Natural killer cell treated with Interleukin-12 subunit alpha and Interleukin-12 subunit beta and Interleukin-15 and Interleukin-18, amount 100 ng/mL, for 72 hours (primary cell): ENCODE results near the gene UBE4B. TPM values are rescaled to one million over a fixed set of nuclear protein-coding genes. Genes with fewer than 3 reads are reported as not detected.
"Not testable (repeated sequence)": the region's sequence is repeated elsewhere in the genome, so short reads cannot be mapped to it uniquely, and the experiment has no call there.

Source experiments
- ATAC-seq, 2 donors: fragments of 150-1000 bp; cut with Tn5 transposase in 1 of 2; sonication (Bioruptor Pico), chemical (Tn5 transposase) in 1 of 2; 2 replicates each; pipeline ENCODE4 v1.10.0; 2021
- DNase-seq: peaks from one replicate; pipeline ENCODE4 v3.0.0; 2022; ENCODE audit warnings: low spot score
- H3K27ac Mint-ChIP-seq, 2 donors: 1 replicate in 1 of 2; 2 replicates in 1 of 2; pipeline ENCODE4 v1.8.0; 2022; ENCODE audit warnings: mixed read lengths in 2 of 2, mild to moderate bottlenecking in 1 of 2, moderate library complexity in 1 of 2
- H3K27me3 Mint-ChIP-seq, 2 donors: 1 replicate in 1 of 2; 2 replicates in 1 of 2; pipeline ENCODE4 v1.8.0; 2022; ENCODE audit warnings: mixed read lengths in 2 of 2
- H3K36me3 Mint-ChIP-seq: one replicate; pipeline ENCODE4 v1.8.0; 2022; ENCODE audit warnings: mixed read lengths
- H3K4me1 Mint-ChIP-seq, 2 donors: 1 replicate in 1 of 2; 2 replicates in 1 of 2; pipeline ENCODE4 v1.8.0; 2022; ENCODE audit warnings: low read depth in 2 of 2, mixed read lengths in 2 of 2, mild to moderate bottlenecking in 1 of 2
- H3K4me3 Mint-ChIP-seq: one replicate; pipeline ENCODE4 v1.8.0; 2022; ENCODE audit warnings: mixed read lengths
- H3K9me3 Mint-ChIP-seq: 2 replicates; pipeline ENCODE4 v1.8.0; 2022; ENCODE audit warnings: mixed read lengths
- total RNA-seq, 2 donors: library from RNA; stranded (reverse); gene quantifications; one replicate each; pipeline ENCODE4 v1.2.3, GENCODE V29; 2022

The UBE4B gene
- total RNA-seq, 2 donors from 2014 or later, result 36.7 to 52.4 TPM

DNA sequence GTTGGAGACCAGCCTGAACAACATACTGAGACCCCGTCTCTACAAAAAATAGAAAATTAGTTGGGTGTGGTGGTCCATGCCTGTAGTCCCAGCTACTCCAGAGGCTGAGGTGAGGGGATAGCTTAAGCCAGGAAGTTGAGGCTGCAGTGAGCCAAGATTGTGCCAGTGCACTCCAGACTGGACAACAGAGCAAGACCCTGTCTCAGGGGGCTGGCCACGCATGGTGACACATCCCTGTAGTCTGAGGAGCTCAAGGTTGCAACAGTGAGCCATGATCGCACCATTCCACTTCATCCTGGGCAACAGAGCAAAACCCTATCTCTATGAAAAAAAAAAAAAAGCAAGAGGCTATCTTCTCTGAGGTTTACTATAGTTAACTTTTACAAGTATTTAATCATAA is 12.7 kb upstream of the UBE4B start:
- DNase-seq, result no peak
- ATAC-seq, result no peak
- H3K4me3 Mint-ChIP-seq, result no peak overlapping the region
- H3K27me3 Mint-ChIP-seq, result no peaks in the 10 kb centered on the region
- no peaks in the 10 kb centered on the region for H3K4me1 Mint-ChIP-seq
- H3K27ac Mint-ChIP-seq, result no peak overlapping the region
- no peaks in the 10 kb centered on the region for H3K36me3 Mint-ChIP-seq
- H3K9me3 Mint-ChIP-seq, result no peaks in the 10 kb centered on the region

DNA sequence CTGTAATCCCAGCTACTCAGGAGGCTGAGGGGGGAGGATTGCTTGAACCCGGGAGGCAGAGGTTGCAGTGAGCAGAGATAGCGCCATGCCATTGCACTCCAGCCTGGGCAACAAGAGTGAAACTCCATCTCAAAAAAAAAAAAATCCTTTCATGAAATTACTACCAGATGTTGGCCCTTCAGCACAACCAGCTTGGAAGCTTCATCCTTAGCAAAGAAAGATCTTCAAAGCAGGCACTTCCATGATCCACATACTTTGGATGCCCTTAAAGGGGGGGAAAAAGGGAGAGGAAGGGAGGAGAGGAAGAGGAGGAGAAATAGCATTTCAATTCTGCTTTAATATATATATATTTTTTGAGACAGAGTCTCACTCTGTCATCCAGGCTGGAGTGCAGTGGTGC is 12.1 kb upstream of the UBE4B start:
- not testable (repeated sequence) for H3K4me1 Mint-ChIP-seq, H3K9me3 Mint-ChIP-seq, H3K27ac Mint-ChIP-seq, ATAC-seq, DNase-seq, H3K36me3 Mint-ChIP-seq, H3K4me3 Mint-ChIP-seq, H3K27me3 Mint-ChIP-seq

DNA sequence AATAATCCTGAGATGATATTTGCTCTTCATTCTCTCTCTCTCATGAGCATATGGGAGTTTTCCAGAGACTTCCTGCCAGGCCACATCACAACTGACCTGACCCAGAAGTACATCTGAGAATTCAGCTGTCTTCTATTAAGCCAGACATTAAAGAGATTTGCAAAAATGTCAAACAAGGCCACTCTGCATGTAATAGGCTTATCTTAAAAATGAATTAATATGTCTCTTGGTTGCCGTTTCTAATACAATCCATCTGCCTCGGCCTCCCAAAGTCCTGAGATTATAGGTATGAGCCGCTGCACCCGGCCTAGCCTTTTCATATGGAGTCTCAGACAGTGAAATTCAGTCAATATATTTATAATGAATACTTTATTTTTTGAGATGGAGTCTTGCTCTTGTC is 10.8 kb upstream of the UBE4B start:
- H3K27me3 Mint-ChIP-seq, result not testable (repeated sequence)

DNA sequence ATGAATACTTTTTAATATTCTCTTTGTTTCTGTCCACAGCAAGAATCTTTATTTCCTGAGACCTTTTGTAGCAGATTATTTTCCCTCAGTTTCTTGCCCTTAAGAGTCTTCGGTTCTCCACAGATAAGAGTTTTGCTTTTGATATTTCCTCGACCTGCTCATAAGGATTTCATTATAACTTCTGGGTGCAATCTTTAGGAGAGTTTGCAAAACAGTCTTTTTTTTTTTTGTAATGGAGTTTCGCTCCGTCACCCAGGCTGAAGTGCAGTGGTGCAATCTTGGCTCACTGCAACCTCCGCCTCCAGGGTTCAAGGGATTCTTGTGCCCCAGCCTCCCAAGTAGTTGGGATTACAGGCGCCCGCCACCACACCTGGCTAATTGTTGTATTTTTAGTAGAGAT is 10.1 kb upstream of the UBE4B start:
- no peaks in the 10 kb centered on the region for H3K4me1 Mint-ChIP-seq
- H3K27me3 Mint-ChIP-seq, result no peaks in the 10 kb centered on the region
- H3K9me3 Mint-ChIP-seq, result no peaks in the 10 kb centered on the region
- H3K4me3 Mint-ChIP-seq, result no peak overlapping the region
- H3K27ac Mint-ChIP-seq, result no peak overlapping the region
- DNase-seq (no peak), ATAC-seq (no peak)
- H3K36me3 Mint-ChIP-seq, result no peaks in the 10 kb centered on the region

More for the DNA sequence above, 10.8 kb upstream of the UBE4B start:
- not testable (repeated sequence) for ATAC-seq, DNase-seq, H3K4me1 Mint-ChIP-seq, H3K9me3 Mint-ChIP-seq, H3K4me3 Mint-ChIP-seq, H3K36me3 Mint-ChIP-seq, H3K27ac Mint-ChIP-seq

DNA sequence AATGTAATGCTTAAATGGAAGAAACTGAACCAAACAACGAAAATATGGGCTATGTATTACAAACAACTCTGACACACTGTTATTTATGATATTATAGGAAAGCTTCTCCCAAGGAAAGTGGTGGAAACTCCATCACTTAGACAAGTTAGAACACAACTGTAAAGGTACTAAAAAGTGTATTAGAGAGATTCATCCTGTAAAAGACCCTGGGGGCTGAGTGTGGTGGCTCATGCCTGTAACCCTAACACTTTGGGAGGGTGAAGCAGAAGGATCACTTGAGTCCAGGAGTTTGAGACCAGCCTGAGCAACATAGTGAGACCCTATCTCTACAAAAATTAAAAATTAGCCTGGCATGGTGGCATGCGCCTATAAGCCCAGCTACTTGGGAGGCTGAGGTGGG is 7.4 kb upstream of the UBE4B start:
- H3K27ac Mint-ChIP-seq, result no peak overlapping the region
- no peaks in the 10 kb centered on the region for H3K9me3 Mint-ChIP-seq
- no peaks in the 10 kb centered on the region for H3K4me1 Mint-ChIP-seq
- H3K36me3 Mint-ChIP-seq, result no peaks in the 10 kb centered on the region
- H3K27me3 Mint-ChIP-seq, result no peaks in the 10 kb centered on the region
- H3K4me3 Mint-ChIP-seq, result no peak overlapping the region
- ATAC-seq (no peak), DNase-seq (no peak)

DNA sequence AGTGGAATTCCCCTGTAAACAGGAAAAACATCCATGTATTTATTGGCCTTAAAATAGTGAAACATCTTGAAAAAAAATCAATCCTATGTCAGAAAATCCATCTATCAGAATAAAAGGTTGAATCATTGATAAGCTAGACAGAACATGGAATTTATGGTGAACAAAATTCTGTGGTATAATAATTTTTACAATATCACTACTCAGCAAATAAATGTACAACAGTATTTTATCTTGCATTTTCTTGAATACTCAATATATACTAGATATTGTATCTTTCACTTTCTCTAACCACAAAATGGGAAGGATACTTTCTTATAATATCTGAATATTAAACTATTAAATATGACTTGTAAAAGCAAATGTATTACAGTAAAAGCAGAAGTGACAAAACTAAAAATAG is 5.7 kb upstream of the UBE4B start:
- Mint-ChIP-seq H3K4me3 (no peak overlapping the region), H3K4me1 (peaks cover 0 to 1% of the 10 kb centered on the region in 2 donors), H3K36me3 (no peaks in the 10 kb centered on the region), H3K9me3 (no peaks in the 10 kb centered on the region), H3K27me3 (no peaks in the 10 kb centered on the region), H3K27ac (no peak overlapping the region)
- DNase-seq (no peak), ATAC-seq (no peak)

DNA sequence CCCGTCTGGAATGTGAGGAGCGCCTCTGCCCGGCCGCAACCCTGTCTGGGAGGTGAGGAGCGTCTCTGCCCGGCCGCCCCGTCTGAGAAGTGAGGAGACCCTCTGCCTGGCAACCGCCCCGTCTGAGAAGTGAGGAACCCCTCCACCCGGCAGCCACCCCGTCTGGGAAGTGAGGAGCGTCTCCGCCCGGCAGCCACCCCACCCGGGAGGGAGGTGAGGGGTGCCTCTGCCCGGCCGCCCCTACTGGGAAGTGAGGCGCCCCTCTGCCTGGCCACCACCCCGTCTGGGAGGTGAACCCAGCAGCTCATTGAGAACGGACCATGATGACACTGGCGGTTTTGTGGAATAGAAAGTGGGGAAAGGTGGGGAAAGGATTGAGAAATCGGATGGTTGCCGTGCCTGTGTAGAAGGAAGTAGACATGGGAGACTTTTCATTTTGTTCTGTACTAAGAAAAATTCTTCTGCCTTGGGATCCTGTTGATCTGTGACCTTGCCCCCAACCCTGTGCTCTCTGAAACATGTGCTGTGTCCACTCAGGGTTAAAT is 3.7 kb upstream of the UBE4B start:
- not testable (repeated sequence) for H3K4me3 Mint-ChIP-seq, H3K36me3 Mint-ChIP-seq, H3K27me3 Mint-ChIP-seq, DNase-seq, ATAC-seq, H3K9me3 Mint-ChIP-seq, H3K27ac Mint-ChIP-seq
- peaks cover 7 to 16% of the 10 kb centered on the region in 2 donors for H3K4me1 Mint-ChIP-seq

DNA sequence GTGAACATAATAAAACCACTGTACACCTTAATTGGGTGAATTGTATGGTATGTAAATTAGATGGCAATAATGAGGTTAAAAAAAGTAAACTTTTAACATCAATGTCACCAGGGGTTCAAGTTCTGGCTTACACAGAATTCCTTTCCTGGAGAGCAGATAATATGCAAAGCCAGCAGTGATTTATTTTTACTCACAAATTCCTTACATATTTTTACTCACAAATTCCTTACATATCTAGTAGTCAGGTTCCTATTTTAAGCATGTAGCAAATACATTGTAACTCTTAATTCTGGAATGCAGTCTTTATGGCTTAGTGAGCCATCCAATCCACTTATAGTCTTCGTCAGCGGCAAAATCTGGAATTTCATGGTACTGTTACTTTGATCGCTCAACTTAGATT is 1.3 kb upstream of the UBE4B start:
- H3K27me3 Mint-ChIP-seq, result no peaks in the 10 kb centered on the region
- ATAC-seq (no peak), DNase-seq (no peak)
- H3K4me1 Mint-ChIP-seq, result peaks cover 12 to 24% of the 10 kb centered on the region in 2 donors
- no peak overlapping the region for H3K4me3 Mint-ChIP-seq
- no peaks in the 10 kb centered on the region for H3K9me3 Mint-ChIP-seq
- H3K36me3 Mint-ChIP-seq, result no peaks in the 10 kb centered on the region
- H3K27ac Mint-ChIP-seq, result no peak overlapping the region

DNA sequence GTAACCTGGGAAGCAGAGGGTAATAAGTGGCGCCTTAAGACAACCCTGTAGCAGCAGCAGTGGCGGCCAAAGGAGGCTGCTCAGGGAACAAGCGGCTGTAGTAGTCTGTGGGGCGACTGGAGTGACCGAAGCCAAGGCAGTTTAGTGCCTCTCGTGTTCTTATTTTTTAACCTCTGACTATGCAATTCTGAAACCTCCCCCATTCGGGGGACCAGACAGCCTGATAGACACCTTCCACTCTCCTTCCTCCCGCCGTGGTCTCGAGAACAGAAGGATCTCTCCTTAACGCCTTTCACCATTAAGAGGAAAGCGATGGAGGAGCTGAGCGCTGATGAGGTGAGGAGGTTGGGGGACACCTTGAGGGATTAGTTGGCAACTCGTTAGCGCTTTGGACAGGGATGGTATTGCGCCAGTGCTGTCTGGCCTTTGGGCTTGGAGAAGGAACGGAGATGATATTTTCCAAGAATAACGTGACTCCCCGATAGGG is 644 bp downstream of the UBE4B start:
- no peaks in the 10 kb centered on the region for H3K27me3 Mint-ChIP-seq
- H3K9me3 Mint-ChIP-seq, result no peaks in the 10 kb centered on the region
- peaks cover 12 to 24% of the 10 kb centered on the region in 2 donors for H3K4me1 Mint-ChIP-seq
- ATAC-seq (peak; percentile 8 to 13), DNase-seq (no peak)
- H3K27ac Mint-ChIP-seq, result peak overlapping the region; percentile 89 to 96
- no peaks in the 10 kb centered on the region for H3K36me3 Mint-ChIP-seq
- peak overlapping the region; percentile 83 for H3K4me3 Mint-ChIP-seq

DNA sequence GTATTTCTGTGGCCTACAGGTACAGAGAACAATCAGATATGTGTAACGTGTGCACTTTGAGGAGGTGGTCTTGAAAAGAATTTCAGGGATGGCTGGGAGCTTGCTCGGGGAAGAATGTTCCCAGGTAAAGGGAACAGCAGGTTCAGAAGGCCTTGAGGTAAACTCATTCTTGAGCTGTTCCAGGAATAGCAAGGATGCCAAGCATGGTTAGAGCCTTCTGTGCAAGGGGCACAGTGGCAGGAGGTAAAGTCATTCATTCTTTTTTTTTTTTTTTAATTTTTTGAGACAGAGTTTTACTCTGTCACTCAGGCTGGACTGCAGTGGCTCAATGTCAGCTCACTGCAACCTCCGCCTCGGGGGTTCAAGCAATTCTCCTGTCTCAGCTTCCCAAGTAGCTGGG is 10.0 kb downstream of the UBE4B start:
- DNase-seq (no peak), ATAC-seq (no peak)
- Mint-ChIP-seq H3K27ac (no peak overlapping the region), H3K4me1 (peaks cover 16 to 21% of the 10 kb centered on the region in 2 donors), H3K9me3 (no peaks in the 10 kb centered on the region), H3K27me3 (no peaks in the 10 kb centered on the region), H3K36me3 (no peaks in the 10 kb centered on the region), H3K4me3 (no peak overlapping the region)

DNA sequence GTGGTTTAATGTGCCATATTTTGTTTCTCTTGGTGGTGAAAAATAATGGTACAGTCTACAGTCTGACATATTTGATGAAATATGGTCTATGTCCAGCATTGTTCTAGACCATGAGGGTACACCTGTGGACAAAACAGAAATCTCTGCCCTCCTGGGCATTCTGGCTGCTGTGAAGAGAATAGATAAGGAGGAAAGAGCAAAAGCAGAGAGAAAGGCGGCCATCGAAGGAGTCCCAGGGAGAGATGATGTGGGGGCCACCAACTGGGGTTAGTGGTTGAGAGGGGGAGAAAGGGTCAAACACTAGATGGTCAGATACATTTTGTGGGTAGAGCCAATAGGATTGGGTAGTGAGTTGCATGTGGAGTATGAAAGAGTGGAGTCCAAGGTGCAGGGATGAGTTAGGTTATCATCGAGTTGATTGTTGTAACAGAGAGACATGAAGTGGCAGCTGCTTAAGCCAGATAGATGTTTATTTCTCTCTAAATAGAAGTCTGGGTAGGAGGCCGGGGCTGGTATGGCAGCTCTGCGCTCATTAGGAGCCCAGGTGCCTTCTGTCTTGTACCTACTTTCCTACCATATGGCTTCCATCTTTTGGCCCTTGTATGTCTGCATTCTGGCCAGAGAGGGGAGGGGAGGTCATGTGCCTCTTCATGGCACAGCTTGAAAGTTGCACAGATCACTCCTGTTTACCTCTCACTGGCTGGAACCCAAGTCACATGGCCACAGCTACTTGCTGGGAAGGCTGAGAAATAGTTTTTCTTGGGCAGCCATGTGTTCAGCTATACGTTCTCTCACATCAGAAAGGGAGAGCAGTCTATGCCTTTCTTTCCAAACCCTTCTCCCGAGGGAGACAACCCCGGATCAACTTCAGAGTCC is 13.0 kb downstream of the UBE4B start:
- H3K36me3 Mint-ChIP-seq, result no peaks in the 10 kb centered on the region
- H3K4me3 Mint-ChIP-seq, result no peak overlapping the region
- DNase-seq (no peak), ATAC-seq (no peak)
- no peaks in the 10 kb centered on the region for H3K9me3 Mint-ChIP-seq
- H3K4me1 Mint-ChIP-seq, result peaks cover 21 to 24% of the 10 kb centered on the region in 2 donors
- no peaks in the 10 kb centered on the region for H3K27me3 Mint-ChIP-seq
- no peak overlapping the region for H3K27ac Mint-ChIP-seq

DNA sequence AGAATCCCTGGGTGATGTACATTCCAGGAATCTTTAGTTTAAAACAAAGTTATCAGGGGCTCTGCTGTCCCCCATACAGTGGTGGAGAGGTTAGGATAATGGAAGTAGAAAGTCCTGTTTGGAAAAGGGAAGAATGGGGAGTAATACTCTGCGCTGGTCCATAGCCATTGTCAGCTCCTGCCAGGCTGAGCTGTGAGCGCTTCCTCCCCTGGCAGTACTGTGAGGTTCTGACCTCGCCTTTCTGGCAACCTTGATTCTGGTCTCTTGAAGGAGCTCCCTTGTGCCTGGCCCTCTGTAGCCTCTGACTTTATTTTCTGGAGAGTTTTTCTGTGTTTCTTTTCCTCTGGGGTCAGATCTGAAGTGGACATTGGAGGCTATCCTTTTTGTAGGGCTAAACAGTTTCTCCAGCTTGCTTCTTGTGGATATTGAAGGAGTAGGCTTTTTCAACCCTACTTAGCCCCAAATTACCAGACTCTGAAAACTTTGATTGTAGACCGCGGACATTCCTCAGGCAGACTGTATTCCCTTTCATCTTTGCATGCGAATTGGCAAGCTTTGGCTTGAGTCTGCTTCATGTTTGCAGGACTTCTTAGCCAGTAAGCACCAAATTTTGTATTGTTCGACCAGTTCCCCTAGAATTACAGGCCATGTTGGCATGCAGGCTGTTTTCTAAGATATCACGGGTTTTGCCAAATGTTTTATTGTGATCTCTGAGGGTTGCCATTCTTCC is 13.8 kb downstream of the UBE4B start:
- ATAC-seq (no peak), DNase-seq (no peak)
- no peaks in the 10 kb centered on the region for H3K36me3 Mint-ChIP-seq
- H3K9me3 Mint-ChIP-seq, result no peaks in the 10 kb centered on the region
- no peaks in the 10 kb centered on the region for H3K27me3 Mint-ChIP-seq
- H3K4me1 Mint-ChIP-seq, result peaks cover 21 to 24% of the 10 kb centered on the region in 2 donors
- no peak overlapping the region for H3K4me3 Mint-ChIP-seq
- H3K27ac Mint-ChIP-seq, result no peak overlapping the region

DNA sequence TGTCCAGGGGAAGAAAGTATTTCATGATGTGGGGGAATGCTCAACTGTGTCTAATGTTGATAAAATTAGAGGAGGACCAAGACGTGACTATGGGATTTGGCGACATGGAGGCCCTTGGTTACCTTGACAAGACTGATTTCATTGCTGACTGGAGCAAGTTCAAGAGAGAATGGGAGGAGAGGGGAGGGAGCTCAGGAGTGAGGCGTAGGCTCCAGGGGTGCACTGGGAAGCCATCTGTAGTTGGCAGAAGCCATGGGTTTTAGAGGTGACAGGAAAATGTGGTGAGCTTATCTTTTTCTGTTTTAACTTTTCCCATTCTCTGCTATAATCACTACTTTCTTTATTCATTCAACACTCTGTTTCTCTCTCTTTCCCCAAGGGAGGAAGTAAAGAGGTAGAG is 15.8 kb downstream of the UBE4B start:
- Mint-ChIP-seq H3K27me3 (no peaks in the 10 kb centered on the region), H3K9me3 (no peaks in the 10 kb centered on the region), H3K36me3 (no peaks in the 10 kb centered on the region), H3K27ac (no peak overlapping the region), H3K4me1 (peaks cover 19 to 20% of the 10 kb centered on the region in 2 donors), H3K4me3 (no peak overlapping the region)
- ATAC-seq, result no peak
- no peak for DNase-seq

DNA sequence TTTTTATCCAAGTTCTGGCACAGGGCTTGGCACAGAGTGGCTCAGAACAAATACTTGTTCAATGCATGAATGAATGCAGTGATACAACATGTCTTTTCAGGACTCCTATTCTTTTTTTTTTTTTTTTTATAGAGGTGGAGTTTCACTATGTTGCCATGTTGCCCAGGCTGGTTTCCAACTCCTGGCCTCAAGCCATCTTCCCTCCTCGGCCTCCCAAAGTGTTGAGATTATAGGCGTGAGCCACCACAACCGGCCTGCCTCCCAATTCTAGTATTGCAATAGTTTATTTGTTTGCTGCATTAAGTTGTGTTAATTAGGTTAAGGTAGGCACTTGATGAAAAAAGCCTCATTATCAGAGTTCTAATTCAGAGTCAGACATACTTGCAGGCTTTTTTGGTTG is 17.9 kb downstream of the UBE4B start:
- Mint-ChIP-seq H3K27me3 (no peaks in the 10 kb centered on the region), H3K9me3 (no peaks in the 10 kb centered on the region), H3K36me3 (no peaks in the 10 kb centered on the region), H3K4me3 (no peak overlapping the region), H3K27ac (no peak overlapping the region), H3K4me1 (peaks cover 14 to 16% of the 10 kb centered on the region in 2 donors)
- DNase-seq (no peak), ATAC-seq (no peak)
